Duodenal mucosa (tissue), 2 donors: ENCODE data around the gene SMAP1.

Experiments
- H3K27ac ChIP-seq: one replicate; pipeline ENCODE4 v1.7.0; 2013; ENCODE audit warnings: low read depth, low read length
- H3K27me3 ChIP-seq, 2 donors: one replicate each; pipeline ENCODE4 v1.7.0; 2013; ENCODE audit warnings: low read length in 2 of 2, control low read depth in 1 of 2; ENCODE audit not compliant: insufficient read depth in 2 of 2, control insufficient read depth in 1 of 2
- H3K36me3 ChIP-seq, 2 donors: one replicate each; pipeline ENCODE4 v1.7.0; 2013; ENCODE audit warnings: low read length in 2 of 2, control low read depth in 1 of 2; ENCODE audit not compliant: insufficient read depth in 2 of 2, control insufficient read depth in 1 of 2
- H3K4me1 ChIP-seq, 2 donors: one replicate each; pipeline ENCODE4 v1.7.0; 2013; ENCODE audit warnings: low read length in 2 of 2, control low read depth in 1 of 2; ENCODE audit not compliant: insufficient read depth in 2 of 2, control insufficient read depth in 1 of 2
- H3K4me3 ChIP-seq, 2 donors: one replicate each; pipeline ENCODE4 v1.7.0; 2013; ENCODE audit warnings: low read length in 2 of 2, low read depth in 1 of 2
- H3K9ac ChIP-seq, 2 donors: one replicate each; pipeline ENCODE4 v1.7.0; 2013; ENCODE audit warnings: low read length in 2 of 2, low read depth in 1 of 2
- H3K9me3 ChIP-seq, 2 donors: one replicate each; pipeline ENCODE4 v1.7.0; 2013; ENCODE audit warnings: low read length in 2 of 2, control low read depth in 1 of 2; ENCODE audit not compliant: control insufficient read depth in 1 of 2

Gene SMAP1

GRCh38 chr6:70676821-70677220, 9.1 kb downstream of the SMAP1 start:
- peaks cover 9 to 17% of the 10 kb centered on the region in 2 donors for H3K4me1 ChIP-seq
- H3K9me3 ChIP-seq = no peaks in the 10 kb centered on the region
- H3K27ac ChIP-seq = no peak overlapping the region

GRCh38 chr6:70680396-70680795, 12.7 kb downstream of the SMAP1 start:
- H3K9ac ChIP-seq = no peak overlapping the region
- no peaks in the 10 kb centered on the region for H3K9me3 ChIP-seq
- H3K4me1 ChIP-seq = peaks cover 5 to 10% of the 10 kb centered on the region in 2 donors
- no peaks in the 10 kb centered on the region for H3K36me3 ChIP-seq
- H3K4me3 ChIP-seq = no peak overlapping the region
- H3K27me3 ChIP-seq = no peaks in the 10 kb centered on the region
- H3K27ac ChIP-seq = no peak overlapping the region

More at GRCh38 chr6:70676821-70677220, 9.1 kb downstream of the SMAP1 start:
- H3K9ac ChIP-seq = no peak overlapping the region
- no peaks in the 10 kb centered on the region for H3K27me3 ChIP-seq
- H3K36me3 ChIP-seq = no peaks in the 10 kb centered on the region
- H3K4me3 ChIP-seq = no peak overlapping the region

GRCh38 chr6:70684794-70685493, 17.3 kb downstream of the SMAP1 start:
- no peak overlapping the region for H3K4me3 ChIP-seq
- H3K4me1 ChIP-seq = peaks cover 5 to 16% of the 10 kb centered on the region in 2 donors
- peak overlapping the region in 1 of 2 donors; percentile 17 for H3K9ac ChIP-seq
- no peaks in the 10 kb centered on the region for H3K27me3 ChIP-seq
- H3K36me3 ChIP-seq = no peaks in the 10 kb centered on the region
- H3K27ac ChIP-seq = no peak overlapping the region
- H3K9me3 ChIP-seq = no peaks in the 10 kb centered on the region

- Histone ChIP-seq H3K27ac (no peak overlapping the region), H3K27me3 (no peaks in the 10 kb centered on the region), H3K36me3 (no peaks in the 10 kb centered on the region), H3K9ac (no peak overlapping the region), H3K9me3 (no peaks in the 10 kb centered on the region), H3K4me3 (no peak overlapping the region), H3K4me1 (peaks cover 5 to 16% of the 10 kb centered on the region in 2 donors)
These were observed 18.0 kb downstream of the SMAP1 start for GRCh38 chr6:70685494-70686180.

- no peak overlapping the region for H3K4me3 ChIP-seq
- H3K4me1 ChIP-seq = peaks cover 5 to 16% of the 10 kb centered on the region in 2 donors
- no peaks in the 10 kb centered on the region for H3K36me3 ChIP-seq
- H3K9ac ChIP-seq = no peak overlapping the region
- no peaks in the 10 kb centered on the region for H3K27me3 ChIP-seq
- H3K9me3 ChIP-seq = no peaks in the 10 kb centered on the region
- no peak overlapping the region for H3K27ac ChIP-seq
These were observed 19.0 kb downstream of the SMAP1 start for GRCh38 chr6:70686548-70687133.

GRCh38 chr6:70693887-70694286, 26.2 kb downstream of the SMAP1 start:
- H3K27ac ChIP-seq = no peak overlapping the region
- H3K9me3 ChIP-seq = no peaks in the 10 kb centered on the region
- H3K36me3 ChIP-seq = no peaks in the 10 kb centered on the region

GRCh38 chr6:70694371-70694770, 26.7 kb downstream of the SMAP1 start:
- no peak overlapping the region for H3K4me3 ChIP-seq
- H3K36me3 ChIP-seq = peaks cover 0 to 4% of the 10 kb centered on the region in 2 donors
- no peak overlapping the region for H3K27ac ChIP-seq
- no peaks in the 10 kb centered on the region for H3K27me3 ChIP-seq
- no peak overlapping the region for H3K9ac ChIP-seq
- no peaks in the 10 kb centered on the region for H3K9me3 ChIP-seq
- H3K4me1 ChIP-seq = no peaks in the 10 kb centered on the region

More at GRCh38 chr6:70693887-70694286, 26.2 kb downstream of the SMAP1 start:
- H3K27me3 ChIP-seq = no peaks in the 10 kb centered on the region
- H3K9ac ChIP-seq = no peak overlapping the region
- H3K4me1 ChIP-seq = no peaks in the 10 kb centered on the region
- no peak overlapping the region for H3K4me3 ChIP-seq

- Histone ChIP-seq H3K9ac (no peak overlapping the region), H3K9me3 (no peaks in the 10 kb centered on the region), H3K27me3 (no peaks in the 10 kb centered on the region), H3K36me3 (peaks cover 0 to 7% of the 10 kb centered on the region in 2 donors), H3K4me1 (no peaks in the 10 kb centered on the region), H3K4me3 (no peak overlapping the region), H3K27ac (no peak overlapping the region)
These were observed 33.5 kb downstream of the SMAP1 start for GRCh38 chr6:70700922-70701876.

- Histone ChIP-seq H3K27ac (no peak overlapping the region), H3K4me3 (no peak overlapping the region), H3K27me3 (no peaks in the 10 kb centered on the region), H3K4me1 (peaks cover 0 to 12% of the 10 kb centered on the region in 2 donors), H3K9me3 (no peaks in the 10 kb centered on the region), H3K9ac (no peak overlapping the region), H3K36me3 (no peaks in the 10 kb centered on the region)
These were observed 38.1 kb downstream of the SMAP1 start for GRCh38 chr6:70705772-70706171.
